WTC11 (cell line): ENCODE results near the gene RBFOX2. TPM values are rescaled to one million over a fixed set of nuclear protein-coding genes. Genes with fewer than 3 reads are reported as not detected.

Experiments used
- ATAC-seq: fragments of 200-7000 bp; cut with Tn5 transposase; 2 replicates; pipeline ENCODE4 v1.10.0; 2021; ENCODE audit warnings: mild to moderate bottlenecking, moderate library complexity
- CTCF ChIA-PET: fragments of 300-600 bp; sonication (Branson Sonifier 250); formaldehyde crosslinking; loops from one replicate; lab custom pipeline; 2021; ENCODE audit warnings: antibody characterized with exemption; lab: Charles Lee
- POLR2A ChIA-PET: fragments of 350-600 bp; sonication (Branson Sonifier 250); formaldehyde crosslinking; loops from one replicate; lab custom pipeline; 2021; ENCODE audit warnings: antibody characterized with exemption; lab: Charles Lee
- DNase-seq: peaks from one replicate; pipeline ENCODE4 v3.0.0; 2021; ENCODE audit warnings: low spot score
- H3K27ac Mint-ChIP-seq: 2 replicates; pipeline ENCODE4 v1.8.0; 2021; ENCODE audit warnings: mixed read lengths
- H3K27me3 Mint-ChIP-seq: 2 replicates; pipeline ENCODE4 v1.8.0; 2021; ENCODE audit warnings: low read depth, mild to moderate bottlenecking, moderate library complexity, mixed read lengths
- H3K36me3 Mint-ChIP-seq: 2 replicates; pipeline ENCODE4 v1.8.0; 2021; ENCODE audit warnings: mixed read lengths
- H3K4me1 Mint-ChIP-seq: 2 replicates; pipeline ENCODE4 v1.8.0; 2022; ENCODE audit warnings: mixed read lengths
- H3K4me3 Mint-ChIP-seq: 2 replicates; pipeline ENCODE4 v1.8.0; 2021; ENCODE audit warnings: mild to moderate bottlenecking, moderate library complexity, mixed read lengths
- H3K9me3 Mint-ChIP-seq: 2 replicates; pipeline ENCODE4 v1.8.0; 2021; ENCODE audit warnings: mixed read lengths
- ESRRA ChIP-seq: sonication (generic); formaldehyde crosslinking; IDR thresholded peaks from 2 replicates; pipeline ENCODE4 v1.8.1; 2022; ENCODE audit warnings: mild to moderate bottlenecking, missing genetic modification reagents, borderline replicate concordance
- HMGA2 ChIP-seq: fragments of 250-450 bp; sonication (Bioruptor Pico); IDR thresholded peaks from 2 replicates; pipeline ENCODE4 v1.4.0; 2021; ENCODE audit warnings: mild to moderate bottlenecking, moderate library complexity
- IRF2 ChIP-seq: sonication (generic); formaldehyde crosslinking; IDR thresholded peaks from 2 replicates; pipeline ENCODE4 v1.8.0; 2022; ENCODE audit warnings: low read depth, missing genetic modification reagents, borderline replicate concordance
- KAT7 ChIP-seq: sonication (generic); formaldehyde crosslinking; IDR thresholded peaks from 2 replicates; pipeline ENCODE4 v1.8.1; 2023; ENCODE audit warnings: missing genetic modification reagents, mild to moderate bottlenecking, borderline replicate concordance
- MYBL2 ChIP-seq: sonication (generic); formaldehyde crosslinking; IDR thresholded peaks from 2 replicates; pipeline ENCODE4 v1.8.1; 2023; ENCODE audit warnings: mild to moderate bottlenecking, moderate library complexity, missing genetic modification reagents
- NFE2L1 ChIP-seq: sonication (generic); formaldehyde crosslinking; IDR thresholded peaks from 2 replicates; pipeline ENCODE4 v1.8.1; 2023; ENCODE audit warnings: missing genetic modification reagents
- RORB ChIP-seq: fragments of 250-450 bp; sonication (Bioruptor Pico); IDR thresholded peaks from 2 replicates; pipeline ENCODE4 v1.9.0; 2021; ENCODE audit warnings: mild to moderate bottlenecking
- SMAD3 ChIP-seq: sonication (generic); formaldehyde crosslinking; IDR thresholded peaks from 2 replicates; pipeline ENCODE4 v1.8.0; 2022; ENCODE audit warnings: missing genetic modification reagents, mild to moderate bottlenecking, borderline replicate concordance
- SOX15 ChIP-seq: fragments of 250-450 bp; sonication (Bioruptor Pico); IDR thresholded peaks from 2 replicates; pipeline ENCODE4 v1.9.0; 2021; ENCODE audit warnings: mild to moderate bottlenecking
- TCF7 ChIP-seq: sonication (generic); formaldehyde crosslinking; IDR thresholded peaks from 2 replicates; pipeline ENCODE4 v1.8.0; 2022; ENCODE audit warnings: mild to moderate bottlenecking, low read depth, missing genetic modification reagents, moderate library complexity
- ZNF121 ChIP-seq: sonication (generic); formaldehyde crosslinking; IDR thresholded peaks from 2 replicates; pipeline ENCODE4 v1.8.0; 2023; ENCODE audit warnings: missing genetic modification reagents
- ZNF232 ChIP-seq: sonication (generic); formaldehyde crosslinking; IDR thresholded peaks from 2 replicates; pipeline ENCODE4 v1.8.0; 2022; ENCODE audit warnings: mild to moderate bottlenecking, missing genetic modification reagents
- ZNF396 ChIP-seq: fragments of 250-450 bp; sonication (Bioruptor Pico); IDR thresholded peaks from 2 replicates; pipeline ENCODE4 v1.8.0; 2021; ENCODE audit warnings: mild to moderate bottlenecking, moderate library complexity, borderline replicate concordance
- total RNA-seq: library from RNA; stranded (reverse); gene quantifications from 3 replicates; pipeline ENCODE4 v1.2.3, GENCODE V29; 2021
- TF ChIP-seq, protein P1 (sequence below): sonication (generic); formaldehyde crosslinking; IDR thresholded peaks from 2 replicates; pipeline ENCODE4 v1.8.0; 2022; ENCODE audit warnings: mild to moderate bottlenecking, missing genetic modification reagents
- TF ChIP-seq, protein P2 (sequence below): fragments of 200-600 bp; IDR thresholded peaks from 2 replicates; pipeline ENCODE4 v1.8.0; 2022; ENCODE audit warnings: antibody characterized with exemption
- TF ChIP-seq, protein P3 (sequence below): sonication (generic); formaldehyde crosslinking; IDR thresholded peaks from 2 replicates; pipeline ENCODE4 v1.8.1; 2022; ENCODE audit warnings: mild to moderate bottlenecking, missing genetic modification reagents, moderate library complexity, borderline replicate concordance
- TF ChIP-seq, protein P4 (sequence below): sonication (generic); formaldehyde crosslinking; IDR thresholded peaks from 2 replicates; pipeline ENCODE4 v1.8.1; 2023; ENCODE audit warnings: mild to moderate bottlenecking, missing genetic modification reagents, borderline replicate concordance
- TF ChIP-seq, protein P5 (sequence below): fragments of 250-450 bp; sonication (Bioruptor Pico); IDR thresholded peaks from 2 replicates; pipeline ENCODE4 v1.9.0; 2021; ENCODE audit warnings: mild to moderate bottlenecking
- TF ChIP-seq, protein P6 (sequence below): sonication (generic); formaldehyde crosslinking; IDR thresholded peaks from 2 replicates; pipeline ENCODE4 v1.8.1; 2023; ENCODE audit warnings: mild to moderate bottlenecking, missing genetic modification reagents, moderate library complexity
- TF ChIP-seq, protein P7 (sequence below): sonication (generic); formaldehyde crosslinking; conservative IDR thresholded peaks from 2 replicates; pipeline ENCODE4 v1.8.1; 2022; ENCODE audit warnings: mild to moderate bottlenecking, missing genetic modification reagents

Gene RBFOX2
- total RNA-seq, 1 experiment from 2014 or later: 107 TPM

DNA sequence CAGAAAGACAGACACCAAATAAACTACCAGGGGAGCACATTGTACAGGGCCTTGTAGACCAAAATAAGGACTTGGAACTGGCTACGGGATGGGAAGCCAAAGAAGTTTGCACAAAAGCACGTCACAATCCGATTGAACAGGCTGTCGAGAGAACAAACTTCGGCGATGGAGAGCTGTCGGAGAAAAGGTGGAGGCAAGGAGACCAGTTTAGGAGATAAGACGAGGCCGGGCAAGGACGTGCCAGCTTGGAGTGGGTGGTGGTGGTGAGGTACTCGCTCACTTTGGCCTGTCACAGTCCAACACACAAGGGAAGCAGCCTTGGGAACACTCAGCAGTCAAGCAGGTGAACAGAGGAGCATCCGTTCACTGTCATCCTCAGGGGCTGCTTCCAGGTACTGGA, 291.9 kb downstream of the RBFOX2 start:
- ATAC-seq: no peak
- no peak for DNase-seq
- H3K27ac Mint-ChIP-seq: peak overlapping the region; percentile 48; the same call in 1 of the 2 replicates
- POLR2A ChIA-PET: no interaction called here
- TF ChIP-seq, protein P1, sequence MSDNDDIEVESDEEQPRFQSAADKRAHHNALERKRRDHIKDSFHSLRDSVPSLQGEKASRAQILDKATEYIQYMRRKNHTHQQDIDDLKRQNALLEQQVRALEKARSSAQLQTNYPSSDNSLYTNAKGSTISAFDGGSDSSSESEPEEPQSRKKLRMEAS: no peak
- TF ChIP-seq ZNF232: no peak
- TF ChIP-seq RORB: no peak
- no peak for TF ChIP-seq ZNF396 (CRISPR knock-in tag)
- TF ChIP-seq, protein P2, sequence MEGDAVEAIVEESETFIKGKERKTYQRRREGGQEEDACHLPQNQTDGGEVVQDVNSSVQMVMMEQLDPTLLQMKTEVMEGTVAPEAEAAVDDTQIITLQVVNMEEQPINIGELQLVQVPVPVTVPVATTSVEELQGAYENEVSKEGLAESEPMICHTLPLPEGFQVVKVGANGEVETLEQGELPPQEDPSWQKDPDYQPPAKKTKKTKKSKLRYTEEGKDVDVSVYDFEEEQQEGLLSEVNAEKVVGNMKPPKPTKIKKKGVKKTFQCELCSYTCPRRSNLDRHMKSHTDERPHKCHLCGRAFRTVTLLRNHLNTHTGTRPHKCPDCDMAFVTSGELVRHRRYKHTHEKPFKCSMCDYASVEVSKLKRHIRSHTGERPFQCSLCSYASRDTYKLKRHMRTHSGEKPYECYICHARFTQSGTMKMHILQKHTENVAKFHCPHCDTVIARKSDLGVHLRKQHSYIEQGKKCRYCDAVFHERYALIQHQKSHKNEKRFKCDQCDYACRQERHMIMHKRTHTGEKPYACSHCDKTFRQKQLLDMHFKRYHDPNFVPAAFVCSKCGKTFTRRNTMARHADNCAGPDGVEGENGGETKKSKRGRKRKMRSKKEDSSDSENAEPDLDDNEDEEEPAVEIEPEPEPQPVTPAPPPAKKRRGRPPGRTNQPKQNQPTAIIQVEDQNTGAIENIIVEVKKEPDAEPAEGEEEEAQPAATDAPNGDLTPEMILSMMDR: no peak
- TF ChIP-seq, protein P3, sequence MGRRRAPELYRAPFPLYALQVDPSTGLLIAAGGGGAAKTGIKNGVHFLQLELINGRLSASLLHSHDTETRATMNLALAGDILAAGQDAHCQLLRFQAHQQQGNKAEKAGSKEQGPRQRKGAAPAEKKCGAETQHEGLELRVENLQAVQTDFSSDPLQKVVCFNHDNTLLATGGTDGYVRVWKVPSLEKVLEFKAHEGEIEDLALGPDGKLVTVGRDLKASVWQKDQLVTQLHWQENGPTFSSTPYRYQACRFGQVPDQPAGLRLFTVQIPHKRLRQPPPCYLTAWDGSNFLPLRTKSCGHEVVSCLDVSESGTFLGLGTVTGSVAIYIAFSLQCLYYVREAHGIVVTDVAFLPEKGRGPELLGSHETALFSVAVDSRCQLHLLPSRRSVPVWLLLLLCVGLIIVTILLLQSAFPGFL (CRISPR knock-in tag): no peak
- TF ChIP-seq SOX15 (CRISPR knock-in tag): no peak
- no peak for TF ChIP-seq NFE2L1 (CRISPR knock-in tag)
- no peak for TF ChIP-seq HMGA2 (CRISPR knock-in tag)
- TF ChIP-seq, protein P4, sequence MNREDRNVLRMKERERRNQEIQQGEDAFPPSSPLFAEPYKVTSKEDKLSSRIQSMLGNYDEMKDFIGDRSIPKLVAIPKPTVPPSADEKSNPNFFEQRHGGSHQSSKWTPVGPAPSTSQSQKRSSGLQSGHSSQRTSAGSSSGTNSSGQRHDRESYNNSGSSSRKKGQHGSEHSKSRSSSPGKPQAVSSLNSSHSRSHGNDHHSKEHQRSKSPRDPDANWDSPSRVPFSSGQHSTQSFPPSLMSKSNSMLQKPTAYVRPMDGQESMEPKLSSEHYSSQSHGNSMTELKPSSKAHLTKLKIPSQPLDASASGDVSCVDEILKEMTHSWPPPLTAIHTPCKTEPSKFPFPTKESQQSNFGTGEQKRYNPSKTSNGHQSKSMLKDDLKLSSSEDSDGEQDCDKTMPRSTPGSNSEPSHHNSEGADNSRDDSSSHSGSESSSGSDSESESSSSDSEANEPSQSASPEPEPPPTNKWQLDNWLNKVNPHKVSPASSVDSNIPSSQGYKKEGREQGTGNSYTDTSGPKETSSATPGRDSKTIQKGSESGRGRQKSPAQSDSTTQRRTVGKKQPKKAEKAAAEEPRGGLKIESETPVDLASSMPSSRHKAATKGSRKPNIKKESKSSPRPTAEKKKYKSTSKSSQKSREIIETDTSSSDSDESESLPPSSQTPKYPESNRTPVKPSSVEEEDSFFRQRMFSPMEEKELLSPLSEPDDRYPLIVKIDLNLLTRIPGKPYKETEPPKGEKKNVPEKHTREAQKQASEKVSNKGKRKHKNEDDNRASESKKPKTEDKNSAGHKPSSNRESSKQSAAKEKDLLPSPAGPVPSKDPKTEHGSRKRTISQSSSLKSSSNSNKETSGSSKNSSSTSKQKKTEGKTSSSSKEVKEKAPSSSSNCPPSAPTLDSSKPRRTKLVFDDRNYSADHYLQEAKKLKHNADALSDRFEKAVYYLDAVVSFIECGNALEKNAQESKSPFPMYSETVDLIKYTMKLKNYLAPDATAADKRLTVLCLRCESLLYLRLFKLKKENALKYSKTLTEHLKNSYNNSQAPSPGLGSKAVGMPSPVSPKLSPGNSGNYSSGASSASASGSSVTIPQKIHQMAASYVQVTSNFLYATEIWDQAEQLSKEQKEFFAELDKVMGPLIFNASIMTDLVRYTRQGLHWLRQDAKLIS (CRISPR knock-in tag): no peak
- TF ChIP-seq, protein P5, sequence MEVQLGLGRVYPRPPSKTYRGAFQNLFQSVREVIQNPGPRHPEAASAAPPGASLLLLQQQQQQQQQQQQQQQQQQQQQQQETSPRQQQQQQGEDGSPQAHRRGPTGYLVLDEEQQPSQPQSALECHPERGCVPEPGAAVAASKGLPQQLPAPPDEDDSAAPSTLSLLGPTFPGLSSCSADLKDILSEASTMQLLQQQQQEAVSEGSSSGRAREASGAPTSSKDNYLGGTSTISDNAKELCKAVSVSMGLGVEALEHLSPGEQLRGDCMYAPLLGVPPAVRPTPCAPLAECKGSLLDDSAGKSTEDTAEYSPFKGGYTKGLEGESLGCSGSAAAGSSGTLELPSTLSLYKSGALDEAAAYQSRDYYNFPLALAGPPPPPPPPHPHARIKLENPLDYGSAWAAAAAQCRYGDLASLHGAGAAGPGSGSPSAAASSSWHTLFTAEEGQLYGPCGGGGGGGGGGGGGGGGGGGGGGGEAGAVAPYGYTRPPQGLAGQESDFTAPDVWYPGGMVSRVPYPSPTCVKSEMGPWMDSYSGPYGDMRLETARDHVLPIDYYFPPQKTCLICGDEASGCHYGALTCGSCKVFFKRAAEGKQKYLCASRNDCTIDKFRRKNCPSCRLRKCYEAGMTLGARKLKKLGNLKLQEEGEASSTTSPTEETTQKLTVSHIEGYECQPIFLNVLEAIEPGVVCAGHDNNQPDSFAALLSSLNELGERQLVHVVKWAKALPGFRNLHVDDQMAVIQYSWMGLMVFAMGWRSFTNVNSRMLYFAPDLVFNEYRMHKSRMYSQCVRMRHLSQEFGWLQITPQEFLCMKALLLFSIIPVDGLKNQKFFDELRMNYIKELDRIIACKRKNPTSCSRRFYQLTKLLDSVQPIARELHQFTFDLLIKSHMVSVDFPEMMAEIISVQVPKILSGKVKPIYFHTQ (CRISPR knock-in tag): no peak
- H3K4me1 Mint-ChIP-seq: peaks cover 9% of the 10 kb centered on the region
- CTCF ChIA-PET: interaction anchor here (1.3 to 1.6 kb wide), 2 partner anchors 52 to 105 kb away, joined by 3 read pairs; no protein-coding TSS in a partner anchor
- no peaks in the 10 kb centered on the region for H3K27me3 Mint-ChIP-seq
- H3K4me3 Mint-ChIP-seq: no peak overlapping the region
- peaks cover 27% of the 10 kb centered on the region for H3K36me3 Mint-ChIP-seq
- peaks cover 17% of the 10 kb centered on the region for H3K9me3 Mint-ChIP-seq

DNA sequence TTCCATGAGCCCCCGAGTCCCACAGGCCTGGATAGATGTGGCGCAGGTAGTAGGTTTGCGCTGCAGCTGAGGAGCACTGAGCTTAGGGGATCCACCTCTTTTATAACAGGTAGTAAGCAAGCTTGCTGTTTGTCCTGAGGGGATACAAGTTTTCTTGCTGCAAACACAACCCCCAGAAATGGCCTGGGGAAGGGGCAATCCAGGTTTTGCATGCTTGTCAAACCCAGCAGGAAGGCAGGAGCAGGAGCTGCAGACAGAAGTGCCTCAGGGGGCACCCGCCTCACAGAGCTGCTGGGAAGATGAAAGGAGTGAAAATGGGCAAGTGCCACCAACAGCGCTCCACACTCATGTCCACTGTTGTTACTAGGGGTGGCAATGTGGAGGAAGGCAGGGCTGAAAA, 292.5 kb downstream of the RBFOX2 start:
- ChIA-PET POLR2A (no interaction called here), CTCF (interaction anchor here (1.3 to 1.6 kb wide), 2 partner anchors 52 to 105 kb away, joined by 3 read pairs; no protein-coding TSS in a partner anchor)
- H3K27ac Mint-ChIP-seq: peak overlapping the region; percentile 48; the same call in 1 of the 2 replicates
- TF ChIP-seq, protein P5 (CRISPR knock-in tag): no peak
- TF ChIP-seq, protein P1: no peak
- TF ChIP-seq IRF2 (CRISPR knock-in tag): no peak
- no peak for TF ChIP-seq NFE2L1 (CRISPR knock-in tag)
- TF ChIP-seq, protein P6, sequence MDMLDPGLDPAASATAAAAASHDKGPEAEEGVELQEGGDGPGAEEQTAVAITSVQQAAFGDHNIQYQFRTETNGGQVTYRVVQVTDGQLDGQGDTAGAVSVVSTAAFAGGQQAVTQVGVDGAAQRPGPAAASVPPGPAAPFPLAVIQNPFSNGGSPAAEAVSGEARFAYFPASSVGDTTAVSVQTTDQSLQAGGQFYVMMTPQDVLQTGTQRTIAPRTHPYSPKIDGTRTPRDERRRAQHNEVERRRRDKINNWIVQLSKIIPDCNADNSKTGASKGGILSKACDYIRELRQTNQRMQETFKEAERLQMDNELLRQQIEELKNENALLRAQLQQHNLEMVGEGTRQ (CRISPR knock-in tag): no peak
- no peak for TF ChIP-seq HMGA2 (CRISPR knock-in tag)
- TF ChIP-seq, protein P7, sequence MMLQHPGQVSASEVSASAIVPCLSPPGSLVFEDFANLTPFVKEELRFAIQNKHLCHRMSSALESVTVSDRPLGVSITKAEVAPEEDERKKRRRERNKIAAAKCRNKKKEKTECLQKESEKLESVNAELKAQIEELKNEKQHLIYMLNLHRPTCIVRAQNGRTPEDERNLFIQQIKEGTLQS (CRISPR knock-in tag): no peak
- no peak for TF ChIP-seq KAT7 (CRISPR knock-in tag)
- no peak for TF ChIP-seq TCF7 (CRISPR knock-in tag)
- TF ChIP-seq ZNF121 (CRISPR knock-in tag): no peak
- TF ChIP-seq MYBL2 (CRISPR knock-in tag): no peak
- no peak for TF ChIP-seq SMAD3
- TF ChIP-seq ESRRA (CRISPR knock-in tag): no peak

More for the DNA sequence above, 292.5 kb downstream of the RBFOX2 start:
- no peak for ATAC-seq
- Mint-ChIP-seq H3K27me3 (no peaks in the 10 kb centered on the region), H3K4me3 (no peak overlapping the region), H3K4me1 (peaks cover 9% of the 10 kb centered on the region), H3K9me3 (peaks cover 17% of the 10 kb centered on the region), H3K36me3 (peaks cover 27% of the 10 kb centered on the region)
- no peak for DNase-seq
